Stimulated activated CD8-positive, alpha-beta memory T cell treated with anti-CD3 and anti-CD28 coated beads, Interleukin-7, amount 100 ng/mL, for 48 hours (primary cell): Measurements from ENCODE around the gene OR2T29.
"Not testable (repeated sequence)": the region's sequence is repeated elsewhere in the genome, so short reads cannot be mapped to it uniquely, and the experiment has no call there.

Experiments
- DNase-seq, 2 donors: peaks; one replicate each; pipeline ENCODE4 v3.0.0-alpha.2; 2020; ENCODE audit warnings: low read depth in 1 of 2; ENCODE audit errors: extremely low read depth in 1 of 2

Gene OR2T29

DNA sequence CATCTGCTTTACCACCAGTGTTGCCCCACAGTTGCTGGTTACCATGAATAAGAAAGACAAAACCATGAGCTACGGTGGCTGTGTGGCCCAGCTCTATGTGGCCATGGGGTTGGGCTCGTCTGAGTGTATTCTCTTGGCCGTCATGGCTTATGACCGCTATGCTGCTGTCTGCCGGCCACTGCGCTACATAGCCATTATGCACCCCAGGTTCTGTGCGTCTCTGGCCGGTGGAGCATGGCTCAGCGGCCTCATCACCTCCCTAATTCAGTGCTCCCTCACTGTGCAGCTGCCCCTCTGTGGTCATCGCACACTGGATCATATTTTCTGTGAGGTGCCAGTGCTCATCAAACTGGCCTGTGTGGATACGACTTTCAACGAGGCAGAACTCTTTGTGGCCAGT lies 40.7 kb downstream of the OR2T29 start:
- DNase-seq: no peak

DNA sequence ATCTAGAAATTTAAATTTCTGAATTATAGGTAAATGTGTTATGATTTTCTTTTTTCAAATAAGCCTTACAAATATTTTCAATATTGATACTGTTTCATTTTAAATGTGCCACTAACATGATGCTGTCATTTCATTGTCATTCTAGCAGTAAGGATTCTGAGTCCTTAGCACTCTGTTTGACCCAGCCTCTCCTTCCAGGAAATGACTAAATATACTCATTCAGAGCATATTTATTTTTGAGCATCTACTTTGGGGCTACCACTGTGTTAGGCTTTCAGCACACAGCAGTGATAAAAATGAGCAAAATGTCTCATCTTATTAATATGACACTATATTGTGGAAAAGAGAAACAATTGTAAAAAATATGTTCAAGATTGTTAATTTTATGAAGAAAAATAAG lies 52.4 kb downstream of the OR2T29 start:
- DNase-seq: not testable (repeated sequence)

GRCh38 chr1:248507773-248508172 lies 54.8 kb downstream of the OR2T29 start, which contains the start of gene OR2G6:
Gene OR2G6 (plus strand): TSS chr1:248508073. CDS start chr1:248521647, 13,574 bp downstream.
- DNase-seq: not testable (repeated sequence)
